Stimulated activated CD4-positive, alpha-beta T cell treated with anti-CD3 and anti-CD28 coated beads, TNF-alpha, amount 100 ng/mL, for 1 hour (primary cell): Measurements from ENCODE around the gene VSNL1.

Experiments
- DNase-seq, 3 donors: peaks; one replicate each; pipeline ENCODE4 v3.0.0-alpha.2; 2020; ENCODE audit warnings: low read depth in 3 of 3, low spot score in 1 of 3

The VSNL1 gene

DNA sequence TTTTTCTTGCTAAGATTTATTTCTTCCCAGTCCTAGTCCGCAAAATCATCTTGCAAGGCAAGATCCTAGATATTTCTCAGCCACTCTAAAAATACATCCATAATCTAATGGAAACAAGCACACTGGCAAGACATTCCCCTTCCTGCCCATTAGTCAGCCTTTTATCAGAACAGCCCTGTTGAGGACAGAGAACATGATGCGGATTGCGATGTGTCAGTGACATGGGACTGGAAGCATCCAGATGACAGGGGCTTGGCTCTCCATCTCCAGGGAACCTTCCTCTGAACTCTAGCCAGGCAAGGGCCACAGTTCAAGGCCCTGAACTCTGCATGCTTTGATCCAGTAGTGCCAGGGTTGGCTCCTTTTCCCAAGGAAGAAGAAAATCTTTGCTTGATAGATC lies 70.0 kb downstream of the VSNL1 start:
- DNase-seq = no peak

DNA sequence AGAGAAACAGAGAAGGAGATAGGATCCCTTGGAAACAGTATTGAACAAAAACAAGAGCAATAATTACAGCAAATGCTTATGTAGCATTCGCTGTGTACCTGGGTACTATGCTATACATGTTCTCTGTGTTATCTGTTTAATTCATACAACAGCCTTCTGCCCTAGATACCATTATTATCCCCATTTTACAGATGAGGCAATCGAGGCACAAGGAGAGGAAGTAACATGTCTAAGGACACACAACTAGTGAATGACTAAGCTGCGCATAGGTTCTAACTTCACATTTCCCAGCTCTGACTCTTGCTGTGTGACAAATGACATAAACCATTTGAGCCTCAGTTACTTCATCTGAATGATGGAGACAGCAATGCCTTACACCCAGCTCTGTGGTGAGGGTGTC lies 70.5 kb downstream of the VSNL1 start:
- no peak for DNase-seq

DNA sequence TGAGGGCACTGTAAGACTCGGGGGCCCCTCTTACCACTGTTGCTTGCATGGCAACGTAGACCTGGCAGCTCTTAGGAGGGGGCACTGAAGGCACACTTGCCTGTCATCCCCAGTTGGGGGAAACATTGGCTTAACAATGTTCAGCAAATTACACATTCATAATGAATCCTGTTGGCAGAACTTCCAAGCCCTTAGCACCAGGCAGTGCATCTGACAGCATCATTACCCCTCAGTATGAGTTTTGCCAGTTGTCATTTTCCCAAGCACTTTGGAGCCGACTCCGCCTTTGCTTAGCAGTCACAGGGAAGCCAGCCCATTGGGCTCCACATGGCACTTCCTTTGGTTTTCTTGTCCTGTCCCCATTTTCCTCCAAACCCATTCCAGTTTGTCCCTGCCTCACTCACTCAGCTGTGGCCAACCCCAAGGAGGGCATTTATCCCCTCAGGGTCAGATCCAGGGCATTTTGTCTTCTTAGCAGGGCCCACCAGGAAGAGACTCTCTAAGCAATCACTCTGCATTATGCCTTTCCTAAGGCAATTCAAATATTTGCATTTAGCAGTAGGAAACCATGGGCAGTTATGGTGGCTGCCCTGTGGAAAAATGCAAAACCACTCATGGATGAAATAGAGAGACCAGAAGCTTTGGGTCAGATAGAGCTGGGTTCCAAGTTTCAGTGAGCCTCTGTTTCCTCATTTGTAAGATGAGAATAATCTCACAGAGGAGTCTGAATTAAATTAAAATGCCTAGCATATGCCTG lies 73.9 kb downstream of the VSNL1 start:
- no peak for DNase-seq

DNA sequence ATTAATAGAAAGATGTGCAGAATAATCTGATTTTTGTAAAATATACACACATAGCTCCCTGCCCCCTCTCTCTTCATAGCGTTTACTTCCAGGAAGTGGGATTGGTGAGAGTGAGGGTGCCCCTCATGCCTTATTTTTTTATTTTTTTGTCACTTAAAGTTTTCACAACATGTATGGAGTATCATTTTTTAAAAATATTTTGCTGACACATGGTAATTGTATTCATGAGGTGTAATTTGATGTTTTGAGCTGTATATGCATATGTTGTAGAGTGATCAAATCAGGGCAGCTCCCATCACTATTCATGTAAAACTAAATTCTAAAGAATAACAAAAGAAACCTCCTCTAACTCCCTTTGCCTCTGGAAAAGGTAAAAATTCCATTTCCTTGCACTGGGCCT lies 74.7 kb downstream of the VSNL1 start:
- DNase-seq = no peak

DNA sequence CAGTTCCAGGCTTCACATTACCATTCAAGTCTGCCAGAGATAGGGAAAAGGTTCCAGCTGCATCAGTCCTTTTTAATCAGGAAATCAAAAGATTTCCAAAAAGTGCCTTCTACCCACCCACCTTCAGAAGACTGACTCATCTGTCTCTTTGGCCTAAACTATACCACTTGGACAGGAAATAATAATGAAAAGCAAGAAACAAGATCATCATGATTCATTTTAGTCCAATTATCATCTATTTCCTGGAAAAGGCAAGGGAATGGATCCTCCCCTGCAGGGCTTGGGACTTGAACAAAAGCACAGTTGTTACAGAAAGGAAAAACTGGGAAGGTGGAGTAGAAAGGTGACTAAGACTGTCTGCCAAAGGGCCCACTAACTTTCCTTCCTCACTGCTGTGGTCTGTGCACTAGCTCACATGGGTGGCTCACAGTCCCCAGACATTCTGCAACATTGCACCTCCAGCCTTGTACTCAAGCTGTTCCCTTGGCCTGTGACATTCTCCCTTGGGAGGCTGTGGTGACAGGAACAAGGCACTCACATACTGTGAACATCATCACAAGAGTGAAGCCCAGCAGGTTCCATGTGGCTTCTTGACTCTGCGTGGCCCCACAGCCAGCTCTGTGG lies 75.3 kb downstream of the VSNL1 start:
- no peak for DNase-seq

DNA sequence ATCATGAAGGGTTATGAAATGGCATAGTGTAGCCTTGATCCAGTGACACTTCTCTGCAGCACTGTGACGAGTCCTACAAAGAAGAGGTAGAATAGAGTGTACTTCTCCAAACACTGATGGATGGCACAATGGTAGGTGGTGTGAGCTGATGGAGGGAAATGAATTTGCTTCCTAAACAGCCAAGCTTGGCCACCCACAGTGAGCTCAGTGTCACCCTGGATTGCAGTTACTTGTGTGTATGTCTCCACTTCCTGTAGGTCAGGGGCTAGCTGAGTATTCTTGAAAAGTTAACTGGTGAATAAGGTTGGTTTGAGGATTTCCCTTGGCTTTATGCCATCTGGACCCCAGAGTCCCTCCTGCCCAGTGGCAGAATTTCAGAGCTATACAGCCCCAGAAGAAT lies 75.9 kb downstream of the VSNL1 start:
- DNase-seq = no peak

DNA sequence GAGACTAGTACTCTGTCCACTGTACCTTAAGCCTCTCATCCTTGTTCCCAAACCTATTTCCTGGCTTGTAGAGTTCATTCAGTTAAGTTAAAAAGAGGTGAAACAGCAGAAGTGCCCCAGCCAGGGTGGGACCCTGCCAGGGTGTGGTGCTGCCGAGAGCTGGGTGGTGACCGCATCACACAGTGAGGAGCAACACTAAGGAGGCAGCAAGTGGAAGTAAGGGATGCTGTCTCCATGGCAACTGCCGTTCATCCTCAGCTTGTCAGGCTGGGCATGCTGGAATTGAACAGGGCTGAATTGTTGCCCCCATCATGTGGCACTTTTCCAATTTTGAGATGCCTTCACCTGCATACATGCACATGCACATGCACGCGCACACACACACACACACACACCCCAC lies 77.0 kb downstream of the VSNL1 start:
- DNase-seq = no peak

DNA sequence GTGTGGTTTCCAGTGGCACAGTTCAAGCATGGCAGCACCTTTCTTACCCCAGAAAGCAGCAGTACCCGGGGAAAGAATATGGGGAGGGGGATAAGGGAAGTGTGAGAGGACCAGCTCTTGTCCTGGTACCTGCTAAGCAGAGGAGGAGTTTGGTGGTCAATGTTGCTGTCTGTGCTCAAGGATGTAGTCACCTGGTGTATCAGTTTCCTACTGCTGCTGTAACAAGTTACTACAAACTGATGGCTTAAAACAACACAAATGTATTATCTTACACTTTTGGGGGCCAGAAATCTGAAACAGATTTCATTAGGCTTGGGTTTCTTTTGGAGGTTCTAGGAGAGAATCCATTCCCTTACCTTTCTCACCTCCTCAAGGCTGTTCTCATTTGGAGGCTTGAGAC lies 77.5 kb downstream of the VSNL1 start:
- no peak for DNase-seq

DNA sequence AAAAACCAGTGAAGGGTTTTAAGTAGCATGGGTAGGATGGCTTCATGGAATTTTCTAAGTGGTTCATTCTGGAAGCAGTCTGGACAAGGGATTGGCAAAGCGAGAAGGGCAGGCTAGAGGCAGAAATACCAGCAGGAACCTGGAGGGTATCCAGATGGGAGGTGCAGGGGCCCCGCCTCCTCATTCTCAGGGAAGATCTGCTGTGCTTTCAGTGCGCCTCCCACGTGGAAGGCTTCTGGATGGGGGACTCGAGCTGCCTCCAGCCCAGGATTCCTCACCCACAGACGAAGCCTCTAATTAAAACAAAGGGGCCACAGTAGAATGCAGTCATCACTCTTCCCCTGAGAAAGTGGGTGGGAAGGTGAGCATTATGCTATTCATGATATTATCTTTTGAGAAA lies 79.8 kb downstream of the VSNL1 start:
- no peak for DNase-seq

DNA sequence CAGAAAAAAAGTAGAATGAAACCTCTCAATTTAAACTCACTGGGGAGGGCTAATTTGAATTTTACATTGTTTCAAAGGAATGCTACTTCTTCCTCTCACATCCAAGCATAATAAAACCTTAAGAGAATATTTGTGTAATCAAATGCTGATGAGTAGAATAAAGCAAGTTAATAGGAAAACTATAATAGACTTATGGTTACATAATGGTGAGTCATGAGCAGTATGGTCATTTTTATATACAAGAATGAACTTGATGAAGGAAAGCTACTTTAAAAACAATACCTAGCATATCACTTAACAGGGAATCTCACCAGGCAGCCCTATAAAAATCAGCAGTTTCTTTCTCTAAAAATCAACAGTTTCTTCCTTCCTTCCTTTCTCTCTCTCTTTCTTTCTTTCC lies 80.3 kb downstream of the VSNL1 start:
- no peak for DNase-seq

DNA sequence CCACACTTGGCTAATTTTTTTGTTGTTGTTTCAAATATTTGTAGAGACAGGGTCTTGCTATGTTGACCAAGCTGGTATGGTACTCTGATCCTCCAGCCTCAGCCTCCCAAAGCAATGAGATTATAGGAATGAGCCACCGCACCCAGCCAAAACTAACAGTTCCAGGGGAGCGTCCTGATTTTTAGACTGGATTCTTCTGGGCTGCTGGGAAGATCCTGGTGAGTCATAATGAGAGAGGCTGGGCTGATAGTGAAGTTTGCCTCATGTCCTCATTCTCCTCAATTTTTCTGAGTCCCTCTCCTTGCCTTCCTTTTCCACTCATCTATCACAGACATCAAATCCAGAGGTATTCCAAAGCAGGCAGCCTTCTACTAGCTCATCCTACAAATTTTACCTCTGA lies 81.3 kb downstream of the VSNL1 start:
- DNase-seq = no peak

DNA sequence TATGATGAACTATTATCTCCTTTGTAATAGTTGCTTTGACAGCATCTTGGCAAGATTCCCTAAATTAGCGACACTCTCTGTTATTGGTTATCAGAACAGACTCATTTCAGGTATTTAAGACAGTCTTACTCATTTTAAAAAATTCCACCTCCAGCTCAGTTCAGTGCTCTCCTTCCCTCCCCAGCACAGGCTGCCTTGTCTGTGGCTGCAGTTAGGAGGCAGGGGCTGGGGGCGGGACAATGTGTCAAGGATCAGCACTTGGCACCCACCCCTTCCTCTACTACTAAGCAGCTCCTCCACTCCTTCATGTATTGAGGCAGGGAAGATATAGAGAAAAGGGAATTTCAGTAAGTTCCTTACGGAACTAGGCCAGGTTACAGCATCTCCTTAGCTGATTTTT lies 85.0 kb downstream of the VSNL1 start:
- DNase-seq = no peak

DNA sequence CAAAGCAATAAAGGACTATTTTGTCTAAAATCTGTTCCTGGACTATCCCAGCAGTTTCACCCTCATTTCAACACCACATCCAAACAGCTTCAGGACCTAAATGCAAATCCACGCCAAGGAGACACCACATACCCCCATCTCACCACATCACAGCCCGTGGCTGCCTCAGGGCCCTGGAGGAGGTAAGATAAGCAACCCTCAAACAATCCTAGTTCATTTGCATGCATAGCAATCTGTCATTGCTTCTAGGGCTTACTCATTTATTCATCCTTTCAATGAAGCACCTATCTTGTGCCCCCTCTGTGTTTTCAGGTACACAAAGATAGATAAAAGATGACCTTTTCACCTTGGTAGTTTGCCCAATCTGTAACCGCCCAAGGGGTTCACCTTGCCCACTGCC lies 86.5 kb downstream of the VSNL1 start:
- DNase-seq = no peak

DNA sequence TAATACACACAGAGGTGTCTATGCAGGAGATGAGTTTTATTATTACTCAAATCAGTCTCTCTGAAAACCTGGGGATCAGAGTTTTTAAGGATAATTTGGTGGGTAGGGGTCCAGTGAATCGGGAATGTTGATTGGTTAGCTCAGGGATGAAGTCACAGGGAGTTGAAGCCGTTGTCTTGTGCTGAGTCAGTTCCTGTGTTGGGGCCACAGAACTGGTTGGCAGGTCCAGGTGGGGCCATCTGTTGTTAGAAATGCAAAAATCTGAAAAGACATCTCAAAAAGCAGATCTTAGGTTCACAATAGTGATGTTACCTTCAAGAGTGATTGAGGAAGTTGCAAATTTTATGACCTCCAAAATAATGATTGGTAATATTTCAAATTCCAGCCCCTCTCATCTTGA lies 86.9 kb downstream of the VSNL1 start:
- no peak for DNase-seq

DNA sequence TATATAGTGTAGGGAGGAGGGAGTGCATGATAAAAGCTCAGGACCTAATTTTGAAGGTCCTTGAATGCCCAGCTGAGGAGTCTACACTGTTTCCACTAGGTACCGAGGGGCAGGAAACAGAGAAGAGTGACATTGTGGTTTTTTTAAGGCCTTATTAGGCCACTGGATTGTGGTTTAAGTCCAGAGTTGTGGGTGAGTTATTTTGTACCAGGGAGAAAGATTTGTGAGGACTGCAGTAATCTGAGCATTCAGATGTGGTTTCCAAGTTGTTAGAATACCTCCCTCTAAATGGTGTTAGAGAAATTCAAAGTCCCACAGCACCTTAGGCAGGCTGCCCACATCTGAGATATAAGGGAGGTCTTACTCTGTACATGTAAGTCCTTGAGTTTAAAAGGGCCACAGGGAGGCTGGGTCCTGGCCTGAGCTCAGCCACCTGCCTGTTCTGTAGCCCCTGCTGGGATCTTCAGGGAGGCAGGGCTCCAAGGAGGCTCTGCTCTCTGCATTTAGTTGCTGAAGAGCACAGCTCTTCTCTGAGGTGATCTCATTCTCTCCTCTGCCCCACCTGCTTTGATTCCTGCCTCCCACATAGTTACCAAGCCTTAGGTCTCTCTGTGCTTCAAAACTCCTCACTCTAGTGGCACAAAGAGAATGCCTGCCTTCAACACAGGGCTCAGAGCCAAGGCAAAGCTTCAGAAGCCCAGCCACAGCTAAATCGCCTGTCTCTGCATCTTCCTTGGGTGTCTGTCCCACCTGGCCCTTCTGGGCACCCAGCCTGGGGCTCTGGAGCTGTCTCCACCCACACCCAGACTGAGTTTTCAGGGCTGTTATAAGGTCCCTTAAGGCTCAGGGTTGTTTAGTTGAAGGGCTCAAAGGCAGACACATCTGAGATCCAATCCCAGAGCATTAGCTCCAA lies 88.1 kb downstream of the VSNL1 start:
- DNase-seq = no peak

DNA sequence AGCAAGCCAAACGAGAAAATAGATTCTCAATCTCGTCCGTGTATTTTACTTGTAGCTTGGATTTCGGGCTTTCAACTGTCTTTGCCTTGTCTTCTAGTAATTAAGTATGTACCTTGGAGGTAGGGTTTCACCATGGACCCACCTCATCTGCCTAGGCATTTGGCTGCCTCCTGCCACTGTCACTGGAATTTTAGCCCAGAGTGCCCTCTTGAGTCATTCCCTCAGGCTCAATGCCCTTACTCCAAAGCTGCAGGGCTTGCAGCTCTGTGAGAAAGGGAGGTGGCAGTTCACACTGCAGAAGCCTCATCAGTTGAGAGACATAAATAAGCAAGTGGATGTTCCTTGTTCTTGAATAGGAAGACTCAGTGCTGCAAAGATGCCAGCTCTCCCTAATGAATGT lies 89.6 kb downstream of the VSNL1 start:
- DNase-seq = no peak

DNA sequence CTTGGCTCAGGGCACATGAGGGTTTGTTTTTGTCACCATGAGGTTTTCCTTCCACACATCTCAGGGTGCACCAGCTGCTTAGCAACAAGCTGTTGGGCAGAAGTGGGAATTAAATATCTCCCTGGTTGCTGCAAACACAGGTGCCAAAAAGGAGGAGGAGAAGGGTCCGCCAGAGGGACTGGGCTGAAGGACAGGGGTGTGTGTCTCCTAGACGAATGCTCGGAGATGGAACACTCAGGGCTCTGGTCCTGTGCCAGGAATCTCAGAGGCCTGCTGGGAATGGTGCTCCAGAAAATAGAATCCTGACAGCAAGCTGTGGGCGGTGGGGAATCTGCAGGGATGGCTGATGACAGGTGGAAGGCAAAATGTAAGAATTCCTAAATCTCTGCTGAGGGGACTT lies 94.5 kb downstream of the VSNL1 start:
- DNase-seq = no peak

DNA sequence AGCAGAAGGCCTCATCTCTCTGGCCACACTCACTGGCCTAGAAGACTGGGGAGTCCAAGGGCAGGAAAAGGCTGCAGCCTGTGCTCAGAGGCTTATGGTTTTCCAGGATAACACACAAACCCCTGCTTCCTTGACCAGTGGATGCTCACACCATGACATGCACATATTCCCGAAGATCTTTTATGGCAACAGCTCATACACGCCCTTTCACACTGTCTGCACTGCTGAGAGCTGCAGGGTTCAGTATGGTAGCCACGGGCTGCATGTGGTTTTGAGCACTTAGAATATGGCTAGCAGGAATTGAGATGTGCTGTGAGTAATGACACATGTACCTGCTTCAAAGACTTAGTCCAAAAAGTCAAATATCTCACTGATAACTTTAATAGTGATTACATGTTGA lies 95.8 kb downstream of the VSNL1 start:
- no peak for DNase-seq

DNA sequence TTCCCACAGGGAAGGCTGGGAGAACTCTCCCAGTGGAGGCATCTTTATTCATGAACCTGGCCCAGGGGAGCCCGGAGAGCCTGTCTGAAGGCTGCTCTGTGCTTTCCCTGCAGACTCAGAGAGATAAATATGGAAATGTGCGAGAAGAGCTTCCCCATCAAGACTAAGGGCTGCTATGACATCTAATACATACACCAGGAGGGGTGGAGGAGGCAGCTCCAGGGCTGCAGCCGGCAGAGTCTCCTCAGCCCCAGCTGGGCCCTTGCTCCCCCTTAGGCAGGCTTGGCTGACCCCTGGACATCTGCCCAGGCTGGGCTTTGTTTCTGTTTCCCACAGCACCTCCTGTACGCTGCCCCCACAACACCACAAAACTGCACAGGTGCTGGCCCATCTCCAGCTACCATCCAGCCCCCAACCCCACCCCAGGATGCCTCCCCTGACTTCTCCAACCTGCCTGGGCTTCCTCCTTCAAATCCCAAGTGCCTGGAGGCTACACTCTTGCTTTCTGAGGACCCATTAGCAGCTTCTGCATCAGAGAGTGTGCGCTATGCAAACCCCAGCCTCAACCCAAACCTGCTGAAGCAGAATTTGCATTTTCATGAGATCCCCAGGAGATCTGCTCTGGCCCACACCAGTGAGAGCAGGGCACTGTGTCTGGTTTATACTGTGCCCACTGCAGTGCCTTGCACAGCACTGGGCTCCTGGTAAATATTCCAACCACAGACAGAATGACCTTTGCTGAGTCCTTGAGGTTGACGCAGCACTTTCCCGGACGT lies 96.8 kb downstream of the VSNL1 start:
- no peak for DNase-seq

DNA sequence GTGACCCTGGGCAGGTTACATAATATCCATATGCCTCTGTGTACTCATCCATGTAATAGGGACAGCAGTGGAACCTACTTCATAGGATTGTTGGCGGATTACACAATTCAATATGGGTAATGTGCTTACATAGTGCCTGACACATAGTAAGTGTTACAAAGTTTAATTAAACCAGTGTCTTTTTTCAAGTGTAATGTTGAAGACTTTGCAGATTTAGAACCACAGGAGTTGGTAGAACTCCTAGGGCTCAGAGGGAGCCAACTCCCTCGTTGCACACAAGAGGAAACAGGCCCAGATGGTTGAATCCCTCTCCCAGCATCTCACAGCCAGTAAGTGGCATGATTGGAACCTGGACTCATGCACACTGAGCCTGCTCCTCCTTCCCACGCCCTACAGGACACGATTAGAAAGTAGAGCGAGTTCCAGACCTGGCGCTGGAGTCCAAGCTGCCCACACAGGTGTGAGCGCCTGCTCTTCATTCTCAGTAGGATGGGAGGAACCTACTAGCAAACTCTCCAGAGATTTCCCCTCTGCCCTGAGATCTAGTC lies 97.8 kb downstream of the VSNL1 start:
- DNase-seq = no peak

DNA sequence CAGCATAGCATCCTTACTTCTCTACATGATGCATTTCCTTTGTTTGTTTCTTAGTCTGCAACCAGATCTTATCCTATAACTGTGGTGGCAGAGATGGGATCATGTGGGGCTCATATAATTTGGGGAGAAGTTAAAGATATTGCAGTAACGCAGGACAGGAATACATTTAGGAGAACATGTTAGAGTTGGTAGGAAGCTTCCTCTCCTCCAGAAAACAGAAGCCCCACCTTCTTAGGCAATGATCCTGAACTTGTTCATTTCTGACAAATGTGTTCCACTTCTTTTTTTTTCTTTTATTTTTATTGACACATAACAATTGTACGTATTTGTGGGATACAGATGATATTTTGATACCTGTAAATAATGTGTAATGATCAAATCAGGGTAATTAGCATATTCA lies 99.9 kb downstream of the VSNL1 start:
- DNase-seq = no peak
